DND-41 (cell line): Measurements from ENCODE around the gene MAG.

ENCODE experiments used
- ATAC-seq: fragments of 200-7000 bp; cut with Tn5 transposase; 3 replicates; pipeline ENCODE4 v1.9.1; 2021; ENCODE audit warnings: low read depth; ENCODE audit not compliant: insufficient read depth
- DNase-seq: peaks from one replicate; pipeline ENCODE4 v3.0.0-alpha.2; 2020
- H2AFZ ChIP-seq: 2 replicates; pipeline ENCODE4 v1.6.0; 2012; ENCODE audit warnings: low read depth, low read length
- H3K27ac ChIP-seq: 2 replicates; pipeline ENCODE4 v1.5.1; 2012; ENCODE audit warnings: low read length, inconsistent platforms
- H3K27me3 ChIP-seq: fragments of 200-600 bp; sonication (generic); 2 replicates; pipeline ENCODE4 v1.6.0; 2012; ENCODE audit warnings: low read length, mild to moderate bottlenecking, inconsistent platforms; ENCODE audit not compliant: insufficient read depth, poor library complexity
- H3K36me3 ChIP-seq: 2 replicates; pipeline ENCODE4 v1.5.1; 2012; ENCODE audit warnings: low read length, inconsistent platforms; ENCODE audit not compliant: insufficient read depth
- H3K4me1 ChIP-seq: 2 replicates; pipeline ENCODE4 v1.5.1; 2012; ENCODE audit warnings: mild to moderate bottlenecking, low read length; ENCODE audit not compliant: insufficient read depth
- H3K4me2 ChIP-seq: 2 replicates; pipeline ENCODE4 v1.6.0; 2012; ENCODE audit warnings: mild to moderate bottlenecking, moderate library complexity, low read length, inconsistent platforms; ENCODE audit not compliant: insufficient read depth
- H3K4me3 ChIP-seq, 2 experiments: fragments of 200-600 bp in 1 of 2; shearing (Covaris generic) in 1 of 2; 2 replicates each; pipeline ENCODE4 v1.5.1; 2012 to 2016; ENCODE audit warnings: inconsistent platforms in 2 of 2, low read length in 2 of 2, mild to moderate bottlenecking in 2 of 2, low read depth in 1 of 2, moderate library complexity in 1 of 2
- H3K79me2 ChIP-seq: 2 replicates; pipeline ENCODE4 v1.6.0; 2012; ENCODE audit warnings: low read length, inconsistent platforms; ENCODE audit not compliant: insufficient read depth
- H3K9ac ChIP-seq: 2 replicates; pipeline ENCODE4 v1.6.0; 2012; ENCODE audit warnings: low read depth, mild to moderate bottlenecking, inconsistent platforms, low read length, moderate library complexity
- H3K9me3 ChIP-seq: 2 replicates; pipeline ENCODE4 v1.5.1; 2012; ENCODE audit warnings: low read length, moderate library complexity, mild to moderate bottlenecking, inconsistent platforms; ENCODE audit not compliant: insufficient read depth, severe bottlenecking
- H4K20me1 ChIP-seq: 2 replicates; pipeline ENCODE4 v1.6.0; 2012; ENCODE audit warnings: low read length; ENCODE audit not compliant: insufficient read depth
- CTCF ChIP-seq: IDR thresholded peaks from 2 replicates; pipeline ENCODE4 v1.5.1; 2012; ENCODE audit warnings: borderline replicate concordance, low read length, moderate library complexity, mild to moderate bottlenecking; ENCODE audit not compliant: poor library complexity, severe bottlenecking; ENCODE audit errors: extremely low read depth
- EZH2 ChIP-seq: IDR thresholded peaks from 3 replicates; pipeline ENCODE4 v1.6.1; 2012; ENCODE audit warnings: borderline replicate concordance, low read depth, mild to moderate bottlenecking, moderate library complexity, low read length, inconsistent platforms; ENCODE audit not compliant: severe bottlenecking

Gene MAG

GRCh38 chr19:35256566-35256965, 35.4 kb upstream of the MAG start:
- H2AFZ ChIP-seq = no peak overlapping the region
- H3K36me3 ChIP-seq = no peaks in the 10 kb centered on the region
- no peaks in the 10 kb centered on the region for H3K4me1 ChIP-seq
- no peak for TF ChIP-seq EZH2
- TF ChIP-seq CTCF = no peak
- H3K4me2 ChIP-seq = no peak overlapping the region
- no peak overlapping the region for H3K9ac ChIP-seq
- H3K79me2 ChIP-seq = no peaks in the 10 kb centered on the region
- no peak overlapping the region for H3K27ac ChIP-seq
- no peaks in the 10 kb centered on the region for H3K9me3 ChIP-seq
- ATAC-seq = no peak
- no peak overlapping the region for H3K4me3 ChIP-seq
- H3K27me3 ChIP-seq = no peaks in the 10 kb centered on the region
- DNase-seq = no peak
- H4K20me1 ChIP-seq = peaks cover 4% of the 10 kb centered on the region

GRCh38 chr19:35257113-35257461, 34.9 kb upstream of the MAG start:
- no peak for DNase-seq
- H3K36me3 ChIP-seq = no peaks in the 10 kb centered on the region

GRCh38 chr19:35260694-35261304, 31.2 kb upstream of the MAG start:
- no peak overlapping the region for H3K27ac ChIP-seq
- no peaks in the 10 kb centered on the region; the same call in 1 of the 2 replicates for H3K36me3 ChIP-seq
- H3K9me3 ChIP-seq = no peaks in the 10 kb centered on the region
- no peak overlapping the region for H3K4me2 ChIP-seq
- no peak overlapping the region for H3K9ac ChIP-seq
- DNase-seq = no peak
- H3K27me3 ChIP-seq = no peaks in the 10 kb centered on the region
- no peak overlapping the region for H2AFZ ChIP-seq
- H3K4me1 ChIP-seq = no peaks in the 10 kb centered on the region
- TF ChIP-seq EZH2 (no peak), CTCF (no peak)
- H3K4me3 ChIP-seq = no peak overlapping the region
- peaks cover 11% of the 10 kb centered on the region for H4K20me1 ChIP-seq
- ATAC-seq = no peak
- no peaks in the 10 kb centered on the region for H3K79me2 ChIP-seq

More at GRCh38 chr19:35257113-35257461, 34.9 kb upstream of the MAG start:
- Histone ChIP-seq H3K27me3 (no peaks in the 10 kb centered on the region), H3K79me2 (no peaks in the 10 kb centered on the region), H2AFZ (no peak overlapping the region), H3K4me1 (no peaks in the 10 kb centered on the region), H3K9ac (no peak overlapping the region), H3K4me3 (no peak overlapping the region), H4K20me1 (peaks cover 4% of the 10 kb centered on the region), H3K4me2 (no peak overlapping the region), H3K9me3 (no peaks in the 10 kb centered on the region), H3K27ac (no peak overlapping the region)
- ATAC-seq = no peak
- TF ChIP-seq EZH2 = no peak
- no peak for TF ChIP-seq CTCF
